T47D (cell line): Measurements from ENCODE around the gene TDRD7.

Source experiments
- DNase-seq, 2 experiments: peaks; one replicate each; pipeline versions ENCODE4 v3.0.0 to v3.0.0-alpha.2; 2011 to 2012; ENCODE audit warnings: low read depth in 1 of 2, low spot score in 1 of 2
- JUND ChIP-seq: IDR thresholded peaks from 2 replicates; pipeline ENCODE4 v1.6.1; 2012; ENCODE audit warnings: low read depth
- in situ Hi-C: cut with HindIII; loops from 2 replicates; pipeline ENCODE4 v1.10.0; 2016; ENCODE audit warnings: low sequenced_read_pairs, low pct_unique_long_range_greater_than_20kb

The TDRD7 gene

GRCh38 chr9:97411789-97412625 is at the start of gene TDRD7:
TSS of gene TDRD7 (plus strand) at chr9:97412096. CDS start at chr9:97428466, 16,370 bp downstream.
- peak; percentile 83 to 88 for DNase-seq
- in situ Hi-C loops: no loop called here
- no peak for TF ChIP-seq JUND

- DNase-seq: no peak
- in situ Hi-C loops: no loop called here
- TF ChIP-seq JUND: no peak
Measured at GRCh38 chr9:97362777-97363545, 48.9 kb upstream of the TDRD7 start.

GRCh38 chr9:97363661-97364299 is 48.1 kb upstream of the TDRD7 start:
- no peak for TF ChIP-seq JUND
- no peak for DNase-seq
- in situ Hi-C loops: no loop called here

- TF ChIP-seq JUND: no peak
- no peak for DNase-seq
- in situ Hi-C loops: no loop called here
Measured at GRCh38 chr9:97364769-97365490, 47.0 kb upstream of the TDRD7 start.

- no peak for TF ChIP-seq JUND
- in situ Hi-C loops: no loop called here
- no peak for DNase-seq
Measured at GRCh38 chr9:97365634-97366033, 46.3 kb upstream of the TDRD7 start.

DNA sequence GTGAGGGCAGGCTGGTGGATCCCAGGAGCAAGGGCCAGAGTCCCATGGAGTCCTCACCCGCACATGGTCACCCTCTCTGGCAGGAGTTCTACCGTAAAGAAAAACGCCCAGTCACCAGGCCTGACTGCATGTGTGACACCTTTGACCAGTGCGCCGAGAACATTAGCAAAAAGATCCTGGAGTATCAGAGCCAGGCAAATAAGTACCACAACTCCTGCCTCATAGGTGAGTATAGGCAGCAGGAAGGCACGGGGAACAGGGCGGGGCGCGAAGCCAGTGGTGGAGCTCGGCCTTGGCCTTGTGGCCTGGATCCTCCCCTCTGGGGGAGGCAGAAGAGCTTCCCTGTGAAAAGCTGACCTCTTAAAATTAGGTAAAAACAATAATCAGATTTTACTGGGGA is 45.4 kb upstream of the TDRD7 start:
- no peak for TF ChIP-seq JUND
- DNase-seq: no peak
- in situ Hi-C loops: no loop called here

DNA sequence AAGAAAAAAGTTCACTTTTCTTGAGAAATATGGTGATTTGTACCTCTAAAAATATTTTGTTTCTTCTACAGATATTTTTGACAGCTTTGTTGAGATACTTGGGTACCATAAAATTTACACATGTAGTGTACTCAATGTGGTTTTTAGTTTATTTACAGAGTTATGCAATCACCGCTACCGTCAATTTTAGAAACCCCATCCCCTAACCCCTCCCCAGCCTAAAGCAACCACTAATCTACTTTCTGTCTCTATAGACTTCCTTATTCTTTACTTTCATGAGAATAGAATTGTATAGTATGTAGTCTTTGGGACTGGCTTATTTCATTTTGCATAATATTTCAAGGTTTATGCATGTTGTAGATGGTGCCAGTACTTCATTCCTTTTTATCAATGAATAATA is 45.0 kb upstream of the TDRD7 start:
- in situ Hi-C loops: no loop called here
- DNase-seq: no peak
- no peak for TF ChIP-seq JUND

DNA sequence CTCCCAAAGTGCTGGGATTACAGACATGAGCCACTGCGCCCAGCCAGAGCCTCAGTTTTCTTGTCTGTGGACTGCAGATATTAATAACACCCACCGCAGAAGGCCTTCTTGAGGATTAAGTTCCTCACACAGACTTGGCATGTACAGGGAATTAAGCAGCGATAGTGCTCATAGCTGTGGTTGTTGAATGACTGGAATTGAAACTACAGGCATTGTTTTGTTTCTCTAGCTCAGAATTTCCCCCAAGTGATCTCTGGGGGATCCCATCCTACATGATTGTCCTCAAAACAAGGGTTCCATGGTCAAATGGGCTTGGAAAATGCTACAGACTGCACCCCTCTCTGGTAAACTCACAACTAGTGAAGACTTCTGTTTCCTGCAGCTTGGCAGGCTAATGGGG is 44.2 kb upstream of the TDRD7 start:
- no peak for DNase-seq
- TF ChIP-seq JUND: no peak
- in situ Hi-C loops: no loop called here

DNA sequence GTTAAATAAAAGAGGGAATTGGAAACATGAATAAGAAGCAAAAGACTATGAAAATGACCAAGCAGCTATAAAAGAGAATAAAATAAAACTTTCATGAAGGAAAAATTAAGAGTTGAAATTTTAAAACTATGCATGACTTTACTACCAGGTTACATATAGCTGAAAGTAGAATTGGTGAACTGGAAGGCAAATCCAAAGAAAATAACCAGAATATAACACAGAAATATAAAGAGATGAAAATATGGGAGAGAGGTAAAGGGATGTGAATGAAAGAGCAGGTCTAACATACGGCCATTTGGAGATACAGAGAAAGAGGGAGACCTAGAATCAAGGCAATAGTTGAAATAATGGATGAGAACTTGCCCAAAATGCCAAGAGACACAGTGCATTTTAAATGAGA is 42.9 kb upstream of the TDRD7 start:
- no peak for TF ChIP-seq JUND
- in situ Hi-C loops: no loop called here
- DNase-seq: no peak

DNA sequence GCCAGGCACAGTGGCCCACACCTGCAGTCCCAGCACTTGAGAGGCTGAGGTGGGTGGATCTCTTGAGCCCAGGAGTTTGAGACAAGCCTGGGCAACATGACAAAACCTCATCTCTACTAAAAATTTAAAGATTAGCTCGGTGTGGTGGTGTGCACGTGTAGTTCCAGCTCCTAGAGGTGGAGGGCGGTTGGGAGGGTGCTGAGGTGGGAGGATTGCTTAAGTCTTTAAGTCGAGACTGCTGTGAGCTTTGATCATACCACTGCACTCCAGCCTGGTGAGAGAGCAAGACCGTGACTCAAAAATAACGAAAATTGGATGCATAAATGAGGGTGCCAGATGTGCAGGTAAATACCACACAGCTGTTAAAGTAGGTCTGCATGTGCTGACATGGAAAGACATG is 39.3 kb upstream of the TDRD7 start:
- in situ Hi-C loops: no loop called here
- TF ChIP-seq JUND: no peak
- DNase-seq: no peak

DNA sequence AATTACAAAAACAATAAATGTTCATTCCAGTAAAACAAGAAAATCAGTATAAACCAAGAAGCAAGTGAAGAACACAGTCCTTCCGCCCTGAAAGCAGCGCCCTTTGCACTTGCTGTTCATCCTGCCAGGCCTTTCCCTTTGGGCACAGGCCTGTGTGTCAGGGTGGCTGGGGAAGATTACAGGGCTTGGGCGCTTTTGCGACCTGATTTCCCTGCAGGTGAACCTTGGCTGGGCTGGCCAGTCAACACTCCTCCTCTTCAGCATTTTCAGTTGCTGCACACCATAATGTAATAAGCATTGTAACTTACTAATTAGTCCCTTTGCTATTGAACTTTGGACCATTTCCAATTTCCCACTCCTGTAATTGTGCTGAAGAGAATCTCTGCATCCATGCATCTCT is 38.6 kb upstream of the TDRD7 start:
- no peak for TF ChIP-seq JUND
- DNase-seq: no peak
- in situ Hi-C loops: no loop called here

GRCh38 chr9:97374811-97375210 is 37.1 kb upstream of the TDRD7 start:
- DNase-seq: no peak
- no peak for TF ChIP-seq JUND
- in situ Hi-C loops: no loop called here

DNA sequence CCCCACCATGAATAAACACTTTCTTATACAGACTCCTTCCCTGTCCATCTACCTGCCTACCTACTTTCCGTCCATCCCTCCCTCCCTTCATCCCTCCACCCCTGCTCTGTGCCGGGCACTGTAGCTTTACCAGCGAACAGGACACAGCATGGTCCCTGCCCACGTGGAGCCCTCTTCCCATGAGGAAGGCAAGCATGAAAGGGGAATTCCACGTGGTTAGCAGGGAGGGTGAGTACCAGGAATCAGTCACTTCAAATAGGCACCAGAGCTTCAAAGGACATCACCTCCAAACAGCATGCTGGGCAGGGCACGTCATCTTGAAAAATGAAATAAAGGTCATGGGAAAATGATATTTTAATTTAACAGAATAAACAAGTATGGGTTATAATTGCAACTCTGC is 35.0 kb upstream of the TDRD7 start:
- in situ Hi-C loops: no loop called here
- no peak for TF ChIP-seq JUND
- no peak for DNase-seq
